ENCODE results near the gene PRPF38B.

Gene PRPF38B

DNA sequence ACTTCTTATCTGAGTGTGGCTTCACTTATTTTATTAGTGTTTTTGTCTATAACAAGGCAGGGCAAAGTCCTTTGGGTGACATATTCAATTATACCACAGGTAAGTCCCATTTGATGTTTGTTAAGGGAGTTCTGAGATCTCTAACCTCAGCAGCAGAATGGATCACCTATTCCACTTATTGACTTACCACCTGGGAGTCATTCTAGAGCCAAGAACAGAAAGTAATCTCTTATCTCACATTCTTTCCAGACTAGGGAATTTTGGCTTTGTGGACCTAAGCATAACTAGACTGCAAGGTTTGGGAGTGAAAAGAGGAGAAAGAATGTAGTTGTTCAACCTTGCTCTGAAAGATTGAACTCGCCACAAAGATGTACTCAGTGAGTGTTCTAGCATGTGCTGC, 33.8 kb downstream of the PRPF38B start:
- TF ChIP-seq, protein P1, sequence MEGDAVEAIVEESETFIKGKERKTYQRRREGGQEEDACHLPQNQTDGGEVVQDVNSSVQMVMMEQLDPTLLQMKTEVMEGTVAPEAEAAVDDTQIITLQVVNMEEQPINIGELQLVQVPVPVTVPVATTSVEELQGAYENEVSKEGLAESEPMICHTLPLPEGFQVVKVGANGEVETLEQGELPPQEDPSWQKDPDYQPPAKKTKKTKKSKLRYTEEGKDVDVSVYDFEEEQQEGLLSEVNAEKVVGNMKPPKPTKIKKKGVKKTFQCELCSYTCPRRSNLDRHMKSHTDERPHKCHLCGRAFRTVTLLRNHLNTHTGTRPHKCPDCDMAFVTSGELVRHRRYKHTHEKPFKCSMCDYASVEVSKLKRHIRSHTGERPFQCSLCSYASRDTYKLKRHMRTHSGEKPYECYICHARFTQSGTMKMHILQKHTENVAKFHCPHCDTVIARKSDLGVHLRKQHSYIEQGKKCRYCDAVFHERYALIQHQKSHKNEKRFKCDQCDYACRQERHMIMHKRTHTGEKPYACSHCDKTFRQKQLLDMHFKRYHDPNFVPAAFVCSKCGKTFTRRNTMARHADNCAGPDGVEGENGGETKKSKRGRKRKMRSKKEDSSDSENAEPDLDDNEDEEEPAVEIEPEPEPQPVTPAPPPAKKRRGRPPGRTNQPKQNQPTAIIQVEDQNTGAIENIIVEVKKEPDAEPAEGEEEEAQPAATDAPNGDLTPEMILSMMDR (IDR thresholded peaks at IDR 0.05; ENCODE audit: control extremely low read depth, extremely low read depth, low read depth, missing control alignments): no peak
- DNase-seq (ENCODE audit: extremely low spot score): no peak
- POLR2A ChIA-PET: no interaction called here
- CTCF ChIA-PET: no interaction called here

DNA sequence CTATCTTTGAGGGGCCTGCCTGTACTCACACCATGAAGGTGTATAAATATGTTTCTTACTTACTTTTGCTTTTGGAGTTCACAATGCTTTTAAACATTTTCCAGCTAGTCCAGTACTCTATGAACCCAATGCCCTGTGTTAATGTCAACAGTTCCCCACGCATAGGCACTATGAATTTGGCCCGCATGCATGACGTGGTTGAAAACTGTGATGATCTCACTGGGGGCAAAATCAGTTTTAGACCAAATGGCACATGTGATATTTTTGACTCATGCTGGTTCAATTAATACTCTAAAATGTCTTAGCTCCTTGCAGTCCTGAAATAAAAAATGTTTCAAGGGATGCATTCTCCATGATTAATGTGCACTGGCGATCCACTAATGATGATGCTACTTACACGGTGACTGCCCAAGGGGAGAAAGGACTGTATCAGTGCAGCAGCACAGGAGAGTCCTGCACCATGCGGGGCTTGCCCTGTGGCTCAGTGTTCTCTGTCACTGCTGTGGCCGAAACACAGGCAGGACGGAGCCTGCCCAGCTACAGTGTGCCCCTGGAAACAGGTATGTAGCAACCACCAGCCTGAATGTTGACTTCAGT, 36.3 kb downstream of the PRPF38B start:
- DNase-seq (ENCODE audit: extremely low spot score): no peak
- CTCF ChIA-PET: interaction anchor here (1.5 kb wide), 1 partner anchor 11 kb away, joined by 4 read pairs; no protein-coding TSS in a partner anchor

DNA sequence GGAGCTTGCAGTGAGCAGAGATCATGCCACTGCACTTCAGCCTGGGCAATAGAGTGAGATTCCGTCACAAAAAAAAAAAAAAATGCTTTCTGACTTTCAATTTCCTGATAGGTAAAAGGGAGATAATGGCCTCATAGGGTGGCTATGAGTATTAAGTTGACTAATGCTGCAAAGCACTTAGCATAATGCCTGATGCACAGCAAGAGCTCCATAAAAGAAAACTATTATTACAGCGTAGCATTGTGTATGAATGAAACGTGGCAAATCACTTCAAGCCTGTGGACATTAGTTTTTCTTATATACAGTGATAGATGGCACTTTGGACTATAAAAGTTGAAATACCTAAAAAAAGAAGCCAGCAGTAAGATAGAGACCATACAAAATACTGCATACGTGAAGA, 37.4 kb downstream of the PRPF38B start:
- CTCF ChIA-PET: interaction anchor here (1.0 to 1.5 kb wide), 2 partner anchors 12 to 20 kb away, joined by 3 to 4 read pairs; no protein-coding TSS in a partner anchor
- POLR2A ChIA-PET: no interaction called here
- TF ChIP-seq, protein P1 (IDR thresholded peaks at IDR 0.05; ENCODE audit: control extremely low read depth, extremely low read depth, low read depth, missing control alignments): no peak
- DNase-seq (ENCODE audit: extremely low spot score): no peak

More for the DNA sequence above, 36.3 kb downstream of the PRPF38B start:
- TF ChIP-seq, protein P1 (IDR thresholded peaks at IDR 0.05; ENCODE audit: control extremely low read depth, extremely low read depth, low read depth, missing control alignments): no peak
- POLR2A ChIA-PET: no interaction called here

DNA sequence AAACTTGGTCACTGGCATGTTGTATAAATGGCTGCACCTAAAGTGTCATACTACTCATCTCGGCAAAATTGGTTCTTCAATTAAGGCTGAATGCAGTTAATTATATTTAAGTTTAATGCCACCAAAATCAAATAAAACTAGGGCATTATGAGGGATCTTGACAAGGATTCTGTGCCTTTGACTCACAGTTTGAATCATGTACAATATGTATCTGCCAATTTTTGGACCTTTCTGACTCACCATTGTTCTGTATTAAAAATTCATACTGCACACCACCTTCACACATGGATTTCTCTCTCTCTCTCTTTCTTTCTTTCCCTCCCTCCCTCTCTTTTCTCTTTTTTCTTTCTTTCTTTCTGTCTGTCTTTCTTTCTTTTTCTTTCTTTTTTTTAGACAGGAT, 40.3 kb downstream of the PRPF38B start:
- ChIA-PET POLR2A (no interaction called here), CTCF (no interaction called here)
- no peak for DNase-seq (ENCODE audit: extremely low spot score)
- TF ChIP-seq, protein P1 (IDR thresholded peaks at IDR 0.05; ENCODE audit: control extremely low read depth, extremely low read depth, low read depth, missing control alignments): no peak

DNA sequence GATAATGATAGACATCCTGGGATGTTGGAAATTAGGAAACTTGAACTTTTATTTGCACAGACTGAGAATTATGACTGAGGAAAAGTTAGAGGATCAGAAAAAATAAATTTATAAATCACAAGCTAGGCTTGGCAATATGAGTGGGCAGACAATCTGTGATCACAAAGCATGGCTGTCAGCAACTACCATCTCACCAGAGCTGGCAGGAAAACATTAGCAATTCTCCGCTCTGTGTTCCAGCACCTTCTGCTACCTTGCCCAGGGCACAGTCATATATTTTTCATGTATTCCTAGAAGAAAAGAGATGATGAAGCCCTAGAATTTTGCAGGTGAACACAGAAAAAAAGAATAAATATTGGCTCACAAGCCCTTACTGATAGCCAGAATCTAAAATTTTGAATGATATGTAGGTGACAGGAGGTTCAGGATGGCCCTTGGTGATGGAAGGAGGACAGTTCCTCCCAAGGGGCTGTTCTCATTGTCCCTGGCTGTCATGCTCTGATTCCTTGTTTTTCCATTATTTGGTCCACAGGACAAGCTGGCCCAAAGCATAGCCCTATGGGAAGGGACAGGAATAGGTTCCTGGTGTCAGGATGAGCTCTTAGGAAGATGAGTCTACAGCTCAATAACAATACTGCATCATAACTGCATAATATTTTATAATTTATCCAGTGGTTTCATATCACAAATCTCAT, 42.2 kb downstream of the PRPF38B start:
- CTCF ChIA-PET: interaction anchor here (2.3 to 2.7 kb wide), 2 partner anchors 11 kb away, joined by 12 read pairs; no protein-coding TSS in a partner anchor
- POLR2A ChIA-PET: no interaction called here
- no peak for DNase-seq (ENCODE audit: extremely low spot score)
- TF ChIP-seq, protein P1 (IDR thresholded peaks at IDR 0.05; ENCODE audit: control extremely low read depth, extremely low read depth, low read depth, missing control alignments): no peak

DNA sequence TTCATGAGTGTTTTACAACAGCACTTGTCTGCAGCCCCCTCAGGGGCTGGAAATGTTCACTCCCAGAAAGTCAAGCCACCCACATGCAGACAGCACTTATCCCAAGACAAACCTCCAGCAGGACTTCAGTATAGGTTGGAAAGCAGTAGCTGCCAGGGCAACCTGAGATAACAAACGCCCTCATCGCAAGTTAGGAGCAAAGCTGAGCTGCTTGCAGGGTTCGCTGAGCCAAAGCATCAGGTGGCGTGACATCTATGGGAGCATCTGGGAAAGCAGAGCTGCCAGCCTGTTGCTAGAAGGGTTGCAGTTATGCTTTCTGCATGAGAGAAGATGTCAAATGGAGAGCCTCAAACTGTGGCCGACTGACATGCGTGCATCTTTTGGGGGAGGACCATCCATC, 50.1 kb downstream of the PRPF38B start:
- TF ChIP-seq, protein P1 (IDR thresholded peaks at IDR 0.05; ENCODE audit: control extremely low read depth, extremely low read depth, low read depth, missing control alignments): no peak
- ChIA-PET POLR2A (no interaction called here), CTCF (no interaction called here)
- no peak for DNase-seq (ENCODE audit: extremely low spot score)

Data from GM10248 (cell line).